ENCODE results near the gene LRRK1.

The LRRK1 gene

DNA sequence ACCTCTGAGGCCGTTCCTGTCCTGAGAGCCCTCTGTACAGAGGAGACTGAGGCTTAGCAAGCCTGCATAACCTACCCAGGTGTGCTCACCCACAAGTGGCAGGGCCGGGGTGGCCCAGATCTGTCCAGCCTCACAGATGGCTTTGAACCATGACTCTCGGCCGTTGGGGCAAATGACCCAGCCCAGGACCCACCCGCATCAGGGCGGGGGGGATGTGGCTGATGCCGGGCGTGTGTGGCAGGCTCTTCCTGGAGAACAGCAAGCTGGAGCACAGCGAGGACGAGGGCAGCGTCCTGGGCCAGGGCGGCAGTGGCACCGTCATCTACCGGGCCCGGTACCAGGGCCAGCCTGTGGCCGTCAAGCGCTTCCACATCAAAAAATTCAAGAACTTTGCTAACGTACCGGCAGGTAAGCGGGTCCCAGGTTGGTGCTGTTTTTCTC lies 133.5 kb downstream of the LRRK1 start:
- no peak for DNase-seq

DNA sequence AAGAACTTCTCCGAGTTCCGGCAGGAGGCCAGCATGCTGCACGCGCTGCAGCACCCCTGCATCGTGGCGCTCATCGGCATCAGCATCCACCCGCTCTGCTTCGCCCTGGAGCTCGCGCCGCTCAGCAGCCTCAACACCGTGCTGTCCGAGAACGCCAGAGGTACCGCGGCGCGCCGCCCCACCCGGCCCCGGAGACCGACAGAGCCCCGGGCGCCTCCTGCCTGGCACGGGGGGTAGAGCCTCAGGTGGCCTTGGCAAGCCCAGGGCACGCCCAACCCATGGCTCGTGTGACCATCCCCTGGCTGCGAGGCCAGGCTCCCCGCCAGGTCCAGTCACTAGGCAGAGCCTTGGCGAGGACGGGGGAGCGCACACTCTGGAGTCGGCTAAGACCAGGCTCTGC lies 134.1 kb downstream of the LRRK1 start:
- DNase-seq = no peak

DNA sequence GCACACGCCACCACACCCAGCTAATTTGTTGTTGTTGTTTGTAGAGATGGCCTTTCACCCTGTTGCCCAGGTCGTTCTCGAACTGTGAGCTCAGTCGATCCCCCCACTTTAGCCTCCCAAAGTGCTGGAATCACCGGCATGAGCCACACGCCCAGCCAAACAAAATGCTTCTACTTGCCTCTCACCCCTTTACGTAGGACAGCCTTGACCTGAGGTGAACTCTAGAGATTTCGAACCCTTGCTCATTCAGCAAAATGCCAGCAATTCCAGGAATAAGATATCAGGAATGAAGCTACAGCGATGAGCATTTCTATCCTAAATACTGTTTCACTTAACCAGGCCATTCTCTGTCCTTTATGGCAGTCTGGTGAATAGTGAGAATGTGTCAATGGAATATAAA lies 135.0 kb downstream of the LRRK1 start:
- no peak for DNase-seq

DNA sequence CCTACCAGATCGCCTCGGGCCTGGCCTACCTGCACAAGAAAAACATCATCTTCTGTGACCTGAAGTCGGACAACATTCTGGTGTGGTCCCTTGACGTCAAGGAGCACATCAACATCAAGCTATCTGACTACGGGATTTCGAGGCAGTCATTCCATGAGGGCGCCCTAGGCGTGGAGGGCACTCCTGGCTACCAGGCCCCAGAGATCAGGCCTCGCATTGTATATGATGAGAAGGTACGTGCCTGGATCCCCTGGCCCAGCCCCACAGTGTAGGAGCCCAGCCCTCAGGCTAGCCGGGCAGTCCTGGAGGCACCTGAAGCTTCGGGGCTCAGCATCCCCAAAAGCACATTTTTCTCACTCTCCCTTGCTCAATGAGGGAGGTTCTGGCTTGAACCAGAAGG lies 135.8 kb downstream of the LRRK1 start:
- no peak for DNase-seq

DNA sequence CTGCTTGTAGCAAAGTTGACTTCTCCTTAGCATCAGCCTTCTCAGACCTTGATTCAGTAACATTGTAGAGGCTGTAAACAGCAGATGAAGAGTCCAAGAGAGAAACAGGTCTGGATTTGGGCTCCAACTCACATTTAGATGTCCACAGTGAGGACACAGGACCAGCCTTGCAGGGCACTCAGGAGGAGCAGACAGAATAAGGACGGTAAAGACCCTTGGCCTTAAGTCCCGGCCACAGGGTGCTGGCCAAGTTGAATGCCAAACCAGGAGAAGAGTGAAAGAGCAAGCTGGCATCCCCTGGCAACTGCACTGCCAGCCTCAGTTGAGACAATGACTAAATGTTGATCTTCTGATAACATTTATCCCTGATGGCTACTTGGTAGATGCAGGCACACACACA lies 136.3 kb downstream of the LRRK1 start:
- DNase-seq = no peak

DNA sequence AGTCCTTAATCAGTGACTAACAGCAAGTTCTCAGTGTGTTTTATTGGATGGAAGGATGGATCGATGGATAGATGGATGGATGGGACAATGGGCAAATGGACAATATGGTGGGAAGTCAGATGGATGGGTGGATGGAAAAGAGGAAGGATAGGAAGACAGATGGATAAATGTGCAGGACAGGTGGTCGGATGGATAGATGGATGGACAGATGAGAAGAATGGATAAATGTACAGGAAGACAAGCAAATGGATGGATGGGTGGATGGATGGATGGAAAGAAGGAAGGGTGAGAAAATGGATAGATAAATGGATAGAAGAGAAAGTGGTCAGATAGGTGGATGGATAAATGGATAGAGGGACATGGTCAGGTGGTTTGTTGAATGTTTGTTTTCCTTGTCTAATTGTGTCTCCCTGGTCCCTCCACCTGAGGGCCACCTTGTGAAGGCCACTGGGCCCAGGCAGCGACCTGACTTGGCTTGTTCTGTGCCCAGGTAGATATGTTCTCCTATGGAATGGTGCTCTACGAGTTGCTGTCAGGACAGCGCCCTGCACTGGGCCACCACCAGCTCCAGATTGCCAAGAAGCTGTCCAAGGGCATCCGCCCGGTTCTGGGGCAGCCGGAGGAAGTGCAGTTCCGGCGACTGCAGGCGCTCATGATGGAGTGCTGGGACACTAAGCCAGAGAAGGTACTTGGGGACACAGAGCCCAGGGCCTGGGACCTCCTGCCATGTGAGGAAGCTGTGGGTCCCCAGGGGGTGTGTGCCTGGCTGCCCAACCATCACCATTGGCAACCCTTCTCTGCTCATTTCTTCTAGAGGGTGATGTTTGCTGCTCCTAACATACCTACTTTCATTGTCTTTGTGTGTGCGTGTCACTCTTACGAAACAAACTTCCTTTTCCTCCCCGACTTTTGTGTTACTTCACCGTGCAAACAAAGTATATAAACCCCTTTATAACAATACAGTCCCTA lies 137.5 kb downstream of the LRRK1 start:
- DNase-seq = no peak

DNA sequence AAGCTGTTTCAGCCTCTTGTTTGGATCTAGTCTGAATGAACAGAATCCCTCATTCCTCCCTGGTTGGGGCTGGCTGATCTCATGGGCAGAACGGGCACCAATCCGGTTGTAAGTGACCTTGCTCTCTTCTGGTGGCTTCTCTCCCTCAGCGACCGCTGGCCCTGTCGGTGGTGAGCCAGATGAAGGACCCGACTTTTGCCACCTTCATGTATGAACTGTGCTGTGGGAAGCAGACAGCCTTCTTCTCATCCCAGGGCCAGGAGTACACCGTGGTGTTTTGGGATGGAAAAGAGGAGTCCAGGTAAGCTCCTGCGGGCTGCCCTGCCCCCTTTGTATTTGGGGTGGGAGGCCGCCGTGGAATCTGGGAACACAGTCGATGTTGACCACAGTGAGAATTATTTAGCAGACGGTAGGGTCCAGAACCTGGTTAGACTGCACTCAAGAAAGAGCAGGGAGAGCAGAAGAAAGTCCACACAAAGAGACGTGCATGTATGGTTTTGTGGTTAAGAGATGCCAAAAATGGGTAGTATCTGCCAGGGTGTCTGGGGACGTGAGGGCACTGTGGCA lies 138.8 kb downstream of the LRRK1 start:
- DNase-seq = no peak

DNA sequence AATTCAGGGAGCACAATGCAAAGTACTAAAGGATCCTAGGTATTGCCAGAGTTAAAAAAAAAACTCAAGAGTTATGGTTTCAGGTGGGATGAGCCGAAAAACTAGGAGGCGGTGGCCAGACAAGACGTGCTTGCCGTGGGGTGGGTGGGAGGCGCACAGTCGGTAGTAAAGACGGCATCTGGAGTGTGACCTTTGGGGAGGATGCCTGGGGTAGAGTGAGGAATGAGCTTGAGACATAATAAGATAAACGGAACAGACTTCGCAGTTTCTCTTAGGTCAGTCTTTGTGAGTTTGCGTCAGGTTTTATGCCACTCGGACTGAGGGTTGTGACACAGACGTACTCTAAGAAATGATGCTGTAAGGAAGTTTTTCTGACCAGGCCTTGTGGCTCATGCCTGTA lies 139.6 kb downstream of the LRRK1 start:
- no peak for DNase-seq

DNA sequence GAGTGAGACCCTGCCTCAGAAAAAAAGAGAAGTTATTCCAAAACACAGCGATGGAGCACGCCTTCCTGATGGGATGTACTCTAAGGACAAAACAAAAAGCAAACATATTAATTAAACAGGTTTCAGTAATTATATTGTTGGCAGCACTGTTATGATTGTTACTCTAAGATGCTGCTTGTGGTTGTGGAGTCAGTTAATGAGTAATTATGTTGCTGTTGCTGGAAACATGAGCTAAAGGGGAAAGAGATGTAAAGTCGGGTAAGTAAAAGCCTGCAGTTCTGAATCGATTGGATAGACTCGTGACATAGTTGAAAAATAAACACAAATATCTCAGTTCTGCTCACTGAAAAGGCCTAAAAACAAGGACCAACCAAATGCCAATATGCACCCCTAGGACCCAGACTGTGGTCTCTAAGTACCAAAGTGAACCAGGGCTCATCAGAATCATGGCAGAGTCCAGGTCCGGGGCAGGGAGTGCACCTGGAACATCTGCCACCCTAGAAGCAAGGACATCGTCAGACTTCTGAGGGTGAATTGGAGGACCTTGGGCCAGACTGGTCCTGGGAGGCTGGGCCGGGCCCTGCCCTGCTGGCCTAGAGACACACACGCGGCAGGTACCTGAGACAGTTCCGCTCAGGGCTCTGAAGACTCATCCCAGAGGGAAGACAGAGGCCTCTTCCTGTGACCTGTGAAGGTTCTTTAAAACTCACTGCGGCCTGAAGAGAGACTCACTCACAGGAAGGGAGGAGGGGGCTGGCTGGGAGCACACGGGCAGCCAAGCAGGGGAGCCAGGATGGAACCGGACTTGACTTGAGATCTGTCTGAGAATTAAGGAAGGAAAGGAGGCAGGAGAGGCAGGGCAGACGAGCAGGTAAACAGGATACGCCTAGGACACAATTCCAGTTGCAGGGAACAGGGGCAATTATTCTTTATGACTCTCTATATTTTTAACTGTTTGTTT lies 140.5 kb downstream of the LRRK1 start:
- DNase-seq = no peak

DNA sequence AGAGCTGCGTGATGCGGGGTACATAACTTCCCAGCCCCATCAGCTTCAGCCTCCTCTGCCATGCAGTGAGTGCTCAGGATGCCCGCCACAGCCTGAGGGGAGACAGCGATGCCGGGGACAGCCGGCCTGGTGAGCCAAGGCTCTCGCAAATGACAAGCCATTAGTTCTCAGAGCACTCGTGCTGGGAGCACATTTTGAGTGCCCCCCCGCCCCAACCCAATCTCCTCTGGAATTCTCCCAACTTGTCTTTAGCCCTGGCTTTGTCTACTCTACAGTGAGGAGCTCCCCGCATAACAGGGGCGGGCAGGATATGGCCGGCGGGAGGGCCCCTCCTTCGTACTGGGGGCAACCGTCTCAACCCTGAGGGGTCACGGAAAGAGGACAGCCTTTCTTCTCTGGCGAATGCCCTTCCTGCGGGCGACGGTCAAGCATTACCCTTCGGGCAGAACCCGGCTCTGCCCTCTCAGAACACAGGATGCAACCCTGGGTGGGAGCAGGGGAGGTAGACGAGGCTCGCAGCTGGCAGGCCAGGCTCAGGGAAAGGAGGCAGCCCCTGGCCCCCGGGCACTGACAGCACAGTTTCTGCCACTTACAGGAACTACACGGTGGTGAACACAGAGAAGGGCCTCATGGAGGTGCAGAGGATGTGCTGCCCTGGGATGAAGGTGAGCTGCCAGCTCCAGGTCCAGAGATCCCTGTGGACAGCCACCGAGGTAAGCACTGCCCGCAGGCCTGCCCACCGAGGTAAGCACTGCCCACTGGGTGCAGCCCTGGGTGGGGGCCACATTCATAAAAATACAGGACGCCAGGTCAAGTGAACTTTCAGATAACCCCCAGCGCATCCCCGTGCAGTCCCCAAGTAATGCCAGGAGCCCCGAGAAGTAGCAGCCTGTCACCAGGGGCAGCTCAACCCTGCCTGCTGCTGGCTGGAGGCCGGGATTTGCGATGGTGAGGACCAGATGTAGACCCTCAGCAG lies 141.7 kb downstream of the LRRK1 start:
- DNase-seq = no peak

DNA sequence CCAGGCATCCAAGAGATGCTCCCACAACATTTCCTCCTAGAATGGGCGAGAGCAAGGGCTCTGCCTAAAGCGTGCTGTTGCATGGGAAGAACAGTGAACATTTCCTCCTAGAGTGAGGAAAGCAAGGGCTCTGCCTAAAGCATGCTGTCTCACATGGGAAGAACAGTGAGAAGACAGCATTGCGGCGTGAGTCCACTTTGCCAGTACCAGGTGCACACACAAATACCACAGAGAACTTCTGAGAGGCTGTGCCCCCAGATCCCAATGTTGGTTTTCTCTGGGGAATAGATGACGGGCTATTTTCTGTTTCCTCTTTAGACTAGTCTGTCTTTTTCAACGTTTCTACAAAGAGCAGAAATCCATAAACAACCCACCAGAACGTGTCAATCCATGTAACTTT lies 142.9 kb downstream of the LRRK1 start:
- no peak for DNase-seq

DNA sequence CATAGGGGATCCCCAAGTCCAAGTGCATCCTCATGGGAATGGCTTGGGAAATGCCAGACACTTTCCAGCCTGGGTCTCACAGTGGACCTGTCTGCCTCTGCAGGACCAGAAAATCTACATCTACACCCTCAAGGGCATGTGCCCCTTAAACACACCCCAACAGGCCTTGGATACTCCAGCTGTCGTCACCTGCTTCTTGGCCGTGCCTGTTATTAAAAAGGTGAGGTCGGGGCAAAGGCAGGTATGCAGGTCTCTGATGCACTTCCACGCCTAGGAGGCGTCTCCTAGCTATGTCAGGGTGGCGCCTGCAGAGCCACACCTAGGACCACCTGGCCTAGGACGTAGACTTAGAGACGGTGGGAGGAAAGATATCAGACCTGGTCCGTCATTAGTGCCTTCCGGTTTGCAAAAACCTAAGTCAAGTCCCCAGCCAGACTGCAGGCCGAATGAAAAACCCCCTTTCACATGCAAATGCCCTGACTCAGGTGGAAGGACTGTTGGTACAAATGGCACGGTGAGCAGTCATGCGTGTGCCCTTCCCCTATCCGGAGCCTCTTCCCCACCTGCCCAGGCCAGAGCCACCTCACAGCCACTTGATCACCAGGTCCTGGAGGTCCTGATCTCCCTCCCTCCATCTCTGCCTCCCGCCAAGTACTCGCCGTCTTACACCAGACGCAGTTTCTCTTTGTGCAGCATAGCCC lies 143.5 kb downstream of the LRRK1 start:
- DNase-seq = no peak

DNA sequence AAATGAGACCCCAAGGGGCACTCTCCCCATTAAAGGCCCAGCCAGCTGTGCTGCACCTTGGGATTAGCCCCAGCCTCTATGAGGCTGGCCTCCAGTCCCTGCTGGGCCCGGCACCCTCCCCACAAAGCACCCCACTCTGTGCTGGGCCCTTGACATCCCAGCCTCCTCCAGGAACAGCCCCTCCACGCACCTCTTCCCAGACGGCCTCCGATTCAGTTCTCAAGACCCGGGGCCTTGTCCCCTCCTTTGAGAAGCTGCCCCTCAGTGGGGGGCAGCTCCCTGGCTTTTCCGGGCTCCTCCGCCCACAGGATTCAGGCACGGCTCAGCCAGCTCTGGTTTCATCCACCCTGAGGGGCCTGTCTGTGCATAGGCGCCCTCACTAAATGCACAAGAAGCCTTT lies 144.1 kb downstream of the LRRK1 start:
- DNase-seq = no peak

DNA sequence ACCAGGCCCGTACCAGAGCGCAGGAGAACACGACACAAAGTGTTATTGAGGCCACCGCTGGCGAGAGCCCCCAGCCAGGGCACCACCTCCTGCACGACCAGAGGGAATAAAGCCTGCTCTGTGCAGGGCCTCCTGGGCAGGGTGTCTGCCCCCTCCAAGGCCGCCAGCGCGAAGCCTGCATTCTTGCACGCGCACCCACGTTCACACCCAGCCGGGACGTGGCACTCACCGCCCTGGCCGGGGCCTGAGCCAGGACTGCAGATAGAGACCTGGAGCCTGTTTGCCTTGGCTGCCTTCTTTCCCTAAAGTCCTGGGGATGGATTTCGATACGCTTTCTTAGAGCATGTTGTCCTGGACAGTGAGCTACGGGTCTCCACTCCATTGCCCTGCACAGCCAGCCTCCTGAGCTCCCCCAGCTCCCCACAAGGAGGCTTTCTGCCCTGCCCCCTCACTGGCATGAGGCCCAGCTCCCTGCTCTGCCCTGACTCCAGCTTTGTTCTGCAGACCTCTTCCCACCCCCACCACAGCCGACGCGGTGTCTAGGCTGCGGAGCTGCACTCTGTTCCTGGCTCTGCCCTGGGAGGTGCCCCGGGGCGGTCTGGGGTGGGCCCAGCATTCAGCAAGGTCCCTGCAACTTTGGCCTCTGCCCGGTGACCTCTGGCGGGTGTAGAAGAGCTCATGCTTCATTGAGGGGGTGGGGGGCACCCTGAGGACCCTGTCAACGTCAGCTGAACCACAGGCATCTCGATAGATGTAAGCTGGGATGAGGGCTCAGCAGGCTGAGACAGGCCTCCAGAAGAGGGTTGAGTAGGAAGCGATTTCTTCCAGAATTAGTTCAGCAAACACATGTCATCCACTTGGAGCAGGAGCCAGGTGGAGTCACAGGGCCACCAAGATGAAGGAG lies 145.0 kb downstream of the LRRK1 start:
- DNase-seq = peak in 40 of 56 donors; percentile 8 to 78 (median 57)

DNA sequence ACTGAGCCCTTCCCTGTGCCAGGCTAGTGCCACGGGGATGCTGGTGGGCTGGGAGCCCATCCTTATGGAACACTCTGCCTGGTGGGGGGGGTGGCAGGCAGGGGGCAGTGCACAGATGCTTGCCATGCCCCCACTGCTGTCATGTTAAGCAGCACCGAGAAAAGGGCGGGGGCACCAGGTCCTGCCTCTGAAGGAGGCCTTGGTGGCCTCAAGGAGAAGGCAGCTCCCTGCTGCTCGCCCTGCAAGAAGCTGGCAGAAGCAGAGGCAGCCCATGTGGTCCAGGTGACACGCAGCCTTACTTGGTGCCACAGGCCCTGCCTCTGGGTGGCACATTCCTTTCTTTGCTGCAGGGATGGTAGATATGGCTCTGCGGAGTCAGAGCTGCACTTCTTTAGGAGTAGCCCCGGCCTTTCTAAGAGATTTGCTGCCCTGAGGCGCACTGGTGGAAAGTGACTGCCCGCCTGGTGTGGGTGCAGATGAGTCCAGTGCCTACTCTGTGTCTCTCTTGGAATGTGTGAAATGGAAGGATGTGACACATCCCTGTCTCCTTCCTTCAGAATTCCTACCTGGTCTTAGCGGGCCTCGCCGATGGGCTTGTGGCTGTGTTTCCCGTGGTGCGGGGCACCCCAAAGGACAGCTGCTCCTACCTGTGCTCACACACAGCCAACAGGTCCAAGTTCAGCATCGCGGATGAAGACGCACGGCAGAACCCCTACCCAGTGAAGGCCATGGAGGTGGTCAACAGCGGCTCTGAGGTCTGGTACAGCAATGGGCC lies 145.8 kb downstream of the LRRK1 start:
- DNase-seq = no peak

DNA sequence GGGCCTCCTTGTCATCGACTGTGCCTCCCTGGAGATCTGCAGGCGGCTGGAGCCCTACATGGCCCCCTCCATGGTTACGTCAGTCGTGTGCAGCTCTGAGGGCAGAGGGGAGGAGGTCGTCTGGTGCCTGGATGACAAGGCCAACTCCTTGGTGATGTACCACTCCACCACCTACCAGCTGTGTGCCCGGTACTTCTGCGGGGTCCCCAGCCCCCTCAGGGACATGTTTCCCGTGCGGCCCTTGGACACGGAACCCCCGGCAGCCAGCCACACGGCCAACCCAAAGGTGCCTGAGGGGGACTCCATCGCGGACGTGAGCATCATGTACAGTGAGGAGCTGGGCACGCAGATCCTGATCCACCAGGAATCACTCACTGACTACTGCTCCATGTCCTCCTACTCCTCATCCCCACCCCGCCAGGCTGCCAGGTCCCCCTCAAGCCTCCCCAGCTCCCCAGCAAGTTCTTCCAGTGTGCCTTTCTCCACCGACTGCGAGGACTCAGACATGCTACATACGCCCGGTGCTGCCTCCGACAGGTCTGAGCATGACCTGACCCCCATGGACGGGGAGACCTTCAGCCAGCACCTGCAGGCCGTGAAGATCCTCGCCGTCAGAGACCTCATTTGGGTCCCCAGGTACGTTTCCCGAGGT lies 146.5 kb downstream of the LRRK1 start:
- no peak for DNase-seq

All from amygdala (tissue), 56 donors.